PC-9 (cell line): ENCODE data around the gene LRP1B. TPM values are rescaled to one million over a fixed set of nuclear protein-coding genes. Genes with fewer than 3 reads are reported as not detected.
"Not testable (repeated sequence)": the region's sequence is repeated elsewhere in the genome, so short reads cannot be mapped to it uniquely, and the experiment has no call there.

ENCODE experiments used
- BruUV-seq: library from RNA; stranded (reverse); fragments of 400-500 nt; replicated peaks from 2 replicates; lab custom pipeline; 2021; lab: Mats Ljungman, UMichigan
- CTCF ChIA-PET: fragments of 300-600 bp; sonication (Branson Sonifier 250); formaldehyde crosslinking; loops from one replicate; lab custom pipeline; 2022; ENCODE audit warnings: antibody characterized with exemption; lab: Charles Lee
- POLR2A ChIA-PET: fragments of 300-600 bp; sonication (Branson Sonifier 250); formaldehyde crosslinking; loops from one replicate; lab custom pipeline; 2022; ENCODE audit warnings: antibody characterized with exemption; ENCODE audit not compliant: unreplicated experiment; lab: Charles Lee
- DNase-seq, 2 experiments: peaks; one replicate each; pipeline versions ENCODE4 v3.0.0 to v3.0.0-alpha.2; 2015 to 2022; ENCODE audit warnings: mixed read lengths in 1 of 2
- H2AFZ ChIP-seq: fragments of 200-600 bp; sonication (generic); 2 replicates; pipeline ENCODE4 v1.8.1; 2017; ENCODE audit warnings: antibody characterized with exemption
- H3F3A ChIP-seq: fragments of 200-600 bp; sonication (generic); 2 replicates; pipeline ENCODE4 v1.8.1; 2017; ENCODE audit warnings: antibody characterized with exemption, mild to moderate bottlenecking, low read depth; ENCODE audit not compliant: insufficient read depth
- H3K27ac ChIP-seq: fragments of 200-600 bp; sonication (generic); 2 replicates; pipeline ENCODE4 v1.6.1; 2016; ENCODE audit warnings: mixed run types
- H3K27me3 ChIP-seq: fragments of 200-600 bp; sonication (generic); 2 replicates; pipeline ENCODE4 v1.6.1; 2016; ENCODE audit warnings: low read depth, mixed run types; ENCODE audit not compliant: insufficient read depth
- H3K36me3 ChIP-seq: fragments of 200-600 bp; sonication (generic); 2 replicates; pipeline ENCODE4 v1.6.1; 2016; ENCODE audit warnings: low read depth, mixed run types
- H3K4me1 ChIP-seq: fragments of 200-600 bp; sonication (generic); replicated peaks from 2 replicates; pipeline ENCODE4 v1.6.1; 2016; ENCODE audit warnings: mixed run types; ENCODE audit not compliant: insufficient read depth
- H3K4me2 ChIP-seq: fragments of 200-600 bp; sonication (generic); 2 replicates; pipeline ENCODE4 v1.6.1; 2017; ENCODE audit warnings: mixed run types
- H3K4me3 ChIP-seq: fragments of 200-600 bp; sonication (generic); 2 replicates; pipeline ENCODE4 v1.6.1; 2016; ENCODE audit warnings: mixed run types
- H3K79me2 ChIP-seq: fragments of 200-600 bp; sonication (generic); 2 replicates; pipeline ENCODE4 v1.6.1; 2017; ENCODE audit warnings: low read depth, mixed run types
- H3K9me2 ChIP-seq: fragments of 200-600 bp; sonication (generic); 2 replicates; pipeline ENCODE4 v1.8.1; 2017; ENCODE audit warnings: mild to moderate bottlenecking; ENCODE audit not compliant: insufficient read depth
- H3K9me3 ChIP-seq: fragments of 200-600 bp; sonication (generic); 2 replicates; pipeline ENCODE4 v1.8.1; 2016; ENCODE audit warnings: low read depth; ENCODE audit not compliant: insufficient read depth
- H4K20me1 ChIP-seq: fragments of 200-600 bp; sonication (generic); 2 replicates; pipeline ENCODE4 v1.8.1; 2017; ENCODE audit not compliant: insufficient read depth
- EZH2 ChIP-seq: fragments of 200-600 bp; sonication (generic); IDR thresholded peaks from 2 replicates; pipeline ENCODE4 v1.8.0; 2017; ENCODE audit warnings: antibody characterized with exemption, low read depth
- intact Hi-C: fragments of 100-400 bp; cut with micrococcal nuclease; formaldehyde crosslinking; loops from one replicate; pipeline ENCODE4 v1.10.0; 2022; ENCODE audit not compliant: unreplicated experiment
- total RNA-seq: library from RNA; stranded (reverse); gene quantifications from 2 replicates; pipeline ENCODE4 v1.2.3, GENCODE V29; 2021
- TF ChIP-seq, protein P1 (sequence below): fragments of 200-600 bp; sonication (generic); conservative IDR thresholded peaks from 2 replicates; pipeline ENCODE4 v1.6.1; 2017; ENCODE audit warnings: mixed run types, antibody characterized with exemption, mild to moderate bottlenecking, moderate library complexity

Gene LRP1B
- total RNA-seq, 1 experiment from 2014 or later, result 1.7 TPM

DNA sequence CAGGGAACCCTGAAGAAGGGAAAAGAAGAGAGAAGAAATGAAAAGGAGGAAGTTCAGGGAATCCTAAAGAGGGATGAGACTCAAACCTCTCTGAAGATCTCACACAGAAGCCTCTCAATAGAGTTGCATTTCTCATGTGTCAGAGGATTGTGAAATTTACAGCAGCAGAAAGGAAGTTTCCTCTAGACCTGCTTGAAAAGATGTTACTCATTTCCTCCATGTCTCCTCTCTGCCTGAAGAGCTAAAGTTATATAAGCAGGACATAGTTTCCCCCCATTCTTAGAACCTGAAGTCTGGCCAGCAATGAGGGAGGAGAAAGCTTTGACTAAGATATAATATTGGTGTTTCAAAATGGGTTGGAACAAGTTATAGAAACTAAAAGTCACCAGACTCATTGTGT is 1155.6 kb downstream of the LRP1B start:
- Histone ChIP-seq H4K20me1 (no peaks in the 10 kb centered on the region), H2AFZ (no peak overlapping the region), H3K79me2 (no peaks in the 10 kb centered on the region), H3K4me2 (no peak overlapping the region), H3K4me3 (no peak overlapping the region), H3K4me1 (no peaks in the 10 kb centered on the region), H3K36me3 (no peaks in the 10 kb centered on the region), H3K9me3 (no peaks in the 10 kb centered on the region), H3K27me3 (no peaks in the 10 kb centered on the region), H3F3A (no peaks in the 10 kb centered on the region), H3K27ac (no peak overlapping the region), H3K9me2 (no peaks in the 10 kb centered on the region)
- ChIA-PET POLR2A (no interaction called here), CTCF (no interaction called here)
- intact Hi-C loops, result no loop called here
- no peak for TF ChIP-seq EZH2
- TF ChIP-seq, protein P1, sequence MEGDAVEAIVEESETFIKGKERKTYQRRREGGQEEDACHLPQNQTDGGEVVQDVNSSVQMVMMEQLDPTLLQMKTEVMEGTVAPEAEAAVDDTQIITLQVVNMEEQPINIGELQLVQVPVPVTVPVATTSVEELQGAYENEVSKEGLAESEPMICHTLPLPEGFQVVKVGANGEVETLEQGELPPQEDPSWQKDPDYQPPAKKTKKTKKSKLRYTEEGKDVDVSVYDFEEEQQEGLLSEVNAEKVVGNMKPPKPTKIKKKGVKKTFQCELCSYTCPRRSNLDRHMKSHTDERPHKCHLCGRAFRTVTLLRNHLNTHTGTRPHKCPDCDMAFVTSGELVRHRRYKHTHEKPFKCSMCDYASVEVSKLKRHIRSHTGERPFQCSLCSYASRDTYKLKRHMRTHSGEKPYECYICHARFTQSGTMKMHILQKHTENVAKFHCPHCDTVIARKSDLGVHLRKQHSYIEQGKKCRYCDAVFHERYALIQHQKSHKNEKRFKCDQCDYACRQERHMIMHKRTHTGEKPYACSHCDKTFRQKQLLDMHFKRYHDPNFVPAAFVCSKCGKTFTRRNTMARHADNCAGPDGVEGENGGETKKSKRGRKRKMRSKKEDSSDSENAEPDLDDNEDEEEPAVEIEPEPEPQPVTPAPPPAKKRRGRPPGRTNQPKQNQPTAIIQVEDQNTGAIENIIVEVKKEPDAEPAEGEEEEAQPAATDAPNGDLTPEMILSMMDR, result no peak
- BruUV-seq, result no TSS peak
- no peak for DNase-seq

- no TSS peak for BruUV-seq
- no peaks in the 10 kb centered on the region for H4K20me1 ChIP-seq
- intact Hi-C loops, result no loop called here
- no peak overlapping the region for H3K4me2 ChIP-seq
- H3K79me2 ChIP-seq, result no peaks in the 10 kb centered on the region
- H3K36me3 ChIP-seq, result no peaks in the 10 kb centered on the region
- no peak overlapping the region for H3K4me3 ChIP-seq
- H3K4me1 ChIP-seq, result no peaks in the 10 kb centered on the region
- H3K27ac ChIP-seq, result no peak overlapping the region
- H3K9me3 ChIP-seq, result no peaks in the 10 kb centered on the region
- no peak overlapping the region for H2AFZ ChIP-seq
- H3K27me3 ChIP-seq, result no peaks in the 10 kb centered on the region
- DNase-seq, result no peak
- CTCF ChIA-PET, result no interaction called here
- TF ChIP-seq, protein P1, result no peak
- TF ChIP-seq EZH2, result no peak
- H3F3A ChIP-seq, result no peaks in the 10 kb centered on the region
- H3K9me2 ChIP-seq, result no peaks in the 10 kb centered on the region
- POLR2A ChIA-PET, result no interaction called here
Measured at GRCh38 chr2:140972724-140973123, 1158.1 kb downstream of the LRP1B start.

DNA sequence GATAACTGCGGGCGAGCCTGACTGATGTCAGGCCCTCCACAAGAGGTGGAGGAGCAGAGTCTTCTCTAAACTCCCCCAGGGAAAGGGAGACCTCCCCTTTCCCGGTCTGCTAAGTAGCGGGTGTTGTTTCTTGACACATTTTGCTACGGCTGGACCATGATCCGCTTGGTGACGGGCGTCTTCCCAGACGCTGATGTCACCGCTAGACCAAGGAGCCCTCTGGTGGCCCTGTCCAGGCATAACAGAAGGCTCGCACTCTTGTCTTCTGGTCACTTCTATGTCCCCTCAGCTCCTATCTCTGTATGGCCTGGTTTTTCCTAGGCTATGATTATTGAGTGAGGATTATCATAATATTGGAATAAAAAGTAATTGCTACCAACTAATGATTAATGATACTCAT is 1166.5 kb downstream of the LRP1B start:
- CTCF ChIA-PET, H3K9me2 ChIP-seq, H2AFZ ChIP-seq, H3K9me3 ChIP-seq, H3K4me2 ChIP-seq, H3K27ac ChIP-seq, H3K36me3 ChIP-seq, DNase-seq, POLR2A ChIA-PET, H3K79me2 ChIP-seq, H3K4me1 ChIP-seq, H3F3A ChIP-seq, H3K27me3 ChIP-seq, H4K20me1 ChIP-seq, H3K4me3 ChIP-seq, BruUV-seq: not testable (repeated sequence)
- intact Hi-C loops, result loop anchor here (10.0 kb wide), 1 partner anchor 1160 kb away; no protein-coding TSS in a partner anchor

DNA sequence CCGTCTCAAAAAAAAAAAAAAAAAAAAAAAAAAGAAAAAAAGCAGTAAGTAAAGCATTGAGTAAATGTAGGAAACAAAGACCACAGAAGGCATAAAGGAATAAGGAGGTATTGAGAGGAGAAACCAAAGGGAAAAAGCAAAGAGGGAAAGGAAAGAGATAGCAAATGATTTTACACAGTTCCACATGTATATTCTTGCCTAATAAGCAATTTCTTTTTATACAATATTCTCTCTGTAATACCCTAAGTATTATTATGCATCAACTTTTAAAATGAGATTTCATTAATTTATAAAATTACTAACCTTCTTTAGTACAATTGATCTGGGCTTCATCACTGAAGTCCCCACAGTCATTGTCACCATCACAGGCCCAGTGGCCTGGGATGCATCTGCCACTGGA is 1180.9 kb downstream of the LRP1B start:
- no peaks in the 10 kb centered on the region for H3K27me3 ChIP-seq
- no peaks in the 10 kb centered on the region for H3K79me2 ChIP-seq
- no peaks in the 10 kb centered on the region for H3K9me3 ChIP-seq
- H3K27ac ChIP-seq, result no peak overlapping the region
- no peak for TF ChIP-seq EZH2
- TF ChIP-seq, protein P1, result no peak
- H3K36me3 ChIP-seq, result no peaks in the 10 kb centered on the region
- no peaks in the 10 kb centered on the region for H3K9me2 ChIP-seq
- no peaks in the 10 kb centered on the region for H4K20me1 ChIP-seq
- no peak overlapping the region for H3K4me3 ChIP-seq
- H2AFZ ChIP-seq, result no peak overlapping the region
- intact Hi-C loops, result no loop called here
- POLR2A ChIA-PET, result no interaction called here
- CTCF ChIA-PET, result no interaction called here
- H3K4me2 ChIP-seq, result no peak overlapping the region
- no TSS peak for BruUV-seq
- no peaks in the 10 kb centered on the region for H3F3A ChIP-seq
- no peaks in the 10 kb centered on the region for H3K4me1 ChIP-seq
- no peak for DNase-seq
